ENCODE results near the gene ANTXR2.

ANTXR2 gene

DNA sequence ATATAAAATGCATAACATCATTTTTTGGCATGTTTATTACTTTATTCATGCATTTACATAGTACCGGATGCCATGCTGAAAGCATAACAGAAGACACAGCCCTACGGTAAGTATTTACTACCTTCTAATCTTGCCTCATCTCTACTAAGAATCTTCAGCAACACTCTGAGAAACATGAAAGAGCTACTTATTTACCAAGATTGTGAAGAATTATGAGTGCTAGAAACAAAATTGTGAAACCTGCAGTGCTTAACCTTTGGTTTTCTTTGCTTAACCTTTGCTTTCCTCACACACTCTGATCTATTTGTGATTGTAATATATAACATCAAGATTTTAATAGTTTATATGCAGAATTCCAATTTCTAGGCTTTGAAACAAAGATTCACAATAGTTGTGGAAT, 7.4 kb downstream of the ANTXR2 start:
- DNase-seq = no peak

DNA sequence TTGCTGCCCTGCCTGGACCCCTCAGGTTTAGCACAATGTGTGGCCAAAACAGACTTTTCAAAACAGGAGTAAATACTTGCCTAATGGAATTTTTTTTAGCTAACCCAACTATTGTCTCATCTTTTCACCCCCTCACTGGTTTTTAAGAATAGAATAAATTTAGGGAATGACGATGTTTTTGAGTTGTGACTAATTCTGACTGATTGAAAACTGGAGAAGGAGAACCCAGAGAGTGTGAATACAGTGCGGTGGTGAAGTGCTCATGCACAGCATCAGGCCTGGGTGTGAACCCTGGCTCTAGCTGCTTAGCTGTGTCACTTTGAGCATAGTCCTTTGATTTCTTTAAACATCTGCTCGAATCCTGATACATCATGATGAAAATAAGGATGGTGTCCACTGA, 10.5 kb downstream of the ANTXR2 start:
- no peak for DNase-seq

GRCh38 chr4:80060804-80061203, 12.2 kb downstream of the ANTXR2 start:
- DNase-seq = no peak

GRCh38 chr4:80058740-80059139, 14.3 kb downstream of the ANTXR2 start:
- DNase-seq = peak; percentile 94

DNA sequence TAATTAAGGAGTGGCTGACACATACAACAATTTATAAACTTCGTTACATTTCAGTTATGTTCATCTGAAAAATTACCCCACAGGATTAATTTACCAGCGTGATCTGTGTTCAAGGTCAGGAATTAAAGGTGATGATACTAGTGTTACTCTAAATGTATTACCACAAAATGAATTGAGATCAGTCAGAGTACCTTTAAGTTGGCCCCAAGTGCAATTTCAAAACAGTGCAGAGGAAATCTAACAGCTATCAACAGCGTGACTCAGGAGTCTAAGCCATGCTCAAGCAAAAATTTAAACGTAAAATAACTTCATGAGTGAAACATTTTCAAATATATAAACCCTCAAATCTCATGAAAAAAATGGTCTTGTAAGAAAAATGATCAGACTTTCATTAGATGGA, 18.7 kb downstream of the ANTXR2 start:
- no peak for DNase-seq

GRCh38 chr4:80053140-80053910, 19.7 kb downstream of the ANTXR2 start:
- no peak for DNase-seq

GRCh38 chr4:80049813-80050534, 23.1 kb downstream of the ANTXR2 start:
- no peak for DNase-seq

GRCh38 chr4:80049402-80049801, 23.6 kb downstream of the ANTXR2 start:
- no peak for DNase-seq

- no peak for DNase-seq
Observed at GRCh38 chr4:80045786-80046185, 27.2 kb downstream of the ANTXR2 start.

DNA sequence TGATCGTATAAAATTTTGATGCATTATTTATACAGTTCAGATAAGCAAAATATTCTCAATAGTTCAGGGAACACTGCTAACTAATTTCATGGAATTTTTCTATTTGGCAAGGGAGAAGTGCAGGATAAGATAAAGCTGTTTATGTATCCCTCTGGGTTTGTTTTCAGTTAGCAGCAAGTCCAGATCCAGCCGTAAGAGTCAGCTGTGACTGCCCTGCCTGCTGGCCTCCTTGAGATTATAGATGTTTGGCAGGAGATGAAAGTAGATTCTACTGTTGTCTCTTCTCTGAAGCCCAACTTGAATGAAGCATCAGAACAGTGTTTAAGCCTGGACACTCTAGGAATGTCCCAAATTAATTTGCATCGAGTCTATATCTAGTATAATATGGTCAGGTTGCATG, 29.5 kb downstream of the ANTXR2 start:
- DNase-seq = no peak

GRCh38 chr4:80042821-80043220, 30.2 kb downstream of the ANTXR2 start:
- no peak for DNase-seq

GRCh38 chr4:80037864-80038263, 35.2 kb downstream of the ANTXR2 start:
- no peak for DNase-seq

GRCh38 chr4:80036949-80037685, 35.9 kb downstream of the ANTXR2 start:
- no peak for DNase-seq

DNA sequence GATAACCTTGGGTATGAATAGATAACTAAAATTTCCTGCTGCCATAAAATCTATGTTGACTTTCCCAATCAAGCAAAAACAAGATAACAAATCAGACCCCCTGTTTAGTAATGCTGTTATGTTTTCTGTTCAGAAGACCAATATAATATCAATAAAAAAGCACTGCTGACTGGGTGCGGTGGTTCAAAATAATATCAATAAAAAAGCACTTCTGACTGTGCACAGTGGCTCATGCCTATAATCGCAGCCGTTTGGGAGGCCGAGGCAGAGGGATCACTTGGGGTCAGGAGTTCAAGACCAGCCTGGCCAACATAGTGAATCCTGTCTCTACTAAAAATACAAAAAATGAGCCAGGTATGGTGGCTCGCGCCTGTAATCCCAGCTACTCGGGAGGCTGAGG, 36.7 kb downstream of the ANTXR2 start:
- DNase-seq = no peak

- no peak for DNase-seq
Observed at GRCh38 chr4:80035336-80035735, 37.7 kb downstream of the ANTXR2 start.

- DNase-seq = no peak
Observed at GRCh38 chr4:80033581-80033980, 39.4 kb downstream of the ANTXR2 start.

DNA sequence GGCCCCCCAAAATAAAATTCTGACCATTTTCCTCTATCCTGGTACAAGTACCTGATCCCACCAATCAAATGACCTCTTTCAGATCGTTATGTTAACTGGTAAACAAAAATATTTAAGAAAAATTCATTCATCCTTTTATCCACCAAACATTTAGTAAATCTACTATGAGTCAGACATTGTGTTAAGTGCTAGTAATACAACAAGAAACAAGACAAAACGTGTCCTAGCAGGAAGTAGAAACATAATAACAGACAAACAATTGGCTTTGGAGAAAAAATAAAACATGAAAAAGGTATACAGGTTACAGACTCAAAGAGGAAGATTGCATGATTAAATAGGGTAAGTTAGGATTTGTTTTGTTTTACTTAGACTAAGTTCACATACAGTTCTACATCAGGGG, 43.7 kb downstream of the ANTXR2 start:
- DNase-seq = no peak

GRCh38 chr4:80027611-80028010, 45.4 kb downstream of the ANTXR2 start:
- no peak for DNase-seq

- no peak for DNase-seq
Observed at GRCh38 chr4:80026100-80026499, 46.9 kb downstream of the ANTXR2 start.

- no peak for DNase-seq
Observed at GRCh38 chr4:80024335-80024734, 48.7 kb downstream of the ANTXR2 start.

DNA sequence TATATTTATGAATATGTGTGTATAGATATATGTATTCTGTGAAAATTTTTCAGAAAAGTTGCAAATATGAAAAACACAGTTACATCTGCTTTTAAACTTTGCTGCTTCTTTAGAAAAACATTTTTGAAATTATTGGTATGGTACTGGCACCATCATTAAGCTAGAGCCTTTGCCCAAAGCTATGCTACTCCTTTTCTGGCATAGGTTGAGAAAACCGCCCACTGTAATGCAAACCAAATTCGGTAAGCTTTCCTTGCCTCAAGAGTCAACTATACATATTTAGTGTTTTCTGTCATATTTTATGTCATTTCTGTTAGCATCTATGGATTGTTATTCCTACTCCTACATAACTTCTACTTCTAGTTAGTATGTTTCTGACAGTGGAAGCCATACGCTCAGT, 50.7 kb downstream of the ANTXR2 start:
- DNase-seq = no peak

DNA sequence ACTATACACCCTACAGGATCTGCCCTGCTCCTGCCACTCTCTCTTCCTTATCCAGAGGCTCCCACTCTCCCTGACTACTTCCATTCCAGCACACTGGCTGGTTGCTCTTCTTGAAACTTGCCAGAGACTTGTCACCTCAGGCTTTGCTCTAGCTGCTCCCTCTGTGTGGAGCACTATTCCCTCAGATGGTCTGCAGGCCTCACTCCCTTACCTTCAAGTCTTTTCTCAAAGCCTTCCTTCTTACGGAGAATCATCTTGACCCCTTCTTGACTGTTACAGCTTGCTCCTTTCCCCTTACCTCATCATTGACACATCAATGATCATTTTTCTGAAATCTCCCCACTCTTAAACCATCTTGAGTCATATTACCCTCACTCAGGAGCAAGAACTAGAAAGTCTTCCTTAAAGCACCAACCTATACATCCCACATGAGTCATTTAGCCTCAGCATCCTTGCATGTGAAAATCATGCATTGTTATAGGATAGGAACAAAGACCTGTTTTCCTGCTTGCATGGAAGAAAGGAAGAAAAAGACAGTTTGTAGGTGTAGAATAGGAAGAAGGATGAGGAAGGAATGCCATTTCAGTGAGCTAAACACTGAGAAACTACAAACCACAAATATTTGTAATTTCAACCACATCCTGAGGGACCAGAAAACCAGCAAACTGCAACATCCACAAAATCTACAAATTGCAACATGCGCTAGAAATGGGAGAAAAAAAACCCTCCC, 55.7 kb downstream of the ANTXR2 start:
- DNase-seq = peak; percentile 60

GRCh38 chr4:80016506-80016905, 56.5 kb downstream of the ANTXR2 start:
- DNase-seq = no peak

All from SIG-M5 (cell line).